ENCODE measurements around the gene CRAMP1. TPM values are rescaled to one million over a fixed set of nuclear protein-coding genes. Genes with fewer than 3 reads are reported as not detected.

Gene CRAMP1
- total RNA-seq, 1 donor from 2014 or later, result 11.7 TPM

- peaks cover 19% of the 10 kb centered on the region for H3K36me3 Mint-ChIP-seq
- no peaks in the 10 kb centered on the region for H3K4me1 Mint-ChIP-seq
- Histone ChIP-seq H3K4me1 (no peaks in the 10 kb centered on the region), H3K9me3 (ENCODE audit: low read depth) (no peaks in the 10 kb centered on the region), H3K27ac (no peak overlapping the region), H3K27me3 (no peaks in the 10 kb centered on the region), H3K36me3 (no peaks in the 10 kb centered on the region), H3K4me2 (no peak overlapping the region), H3F3A (ENCODE audit: low read depth) (no peaks in the 10 kb centered on the region), H3K9ac (no peak overlapping the region), H3K79me2 (ENCODE audit: low read depth) (peaks cover 100% of the 10 kb centered on the region), H2AFZ (replicated peaks) (no peak overlapping the region), H3K4me3 (no peak overlapping the region), H4K20me1 (ENCODE audit: low read depth) (peaks cover 53% of the 10 kb centered on the region)
- no peaks in the 10 kb centered on the region for H3K9me3 Mint-ChIP-seq
- DNase-seq (ENCODE audit: low spot score), result no peak
- H3K27me3 Mint-ChIP-seq (ENCODE audit: insufficient read depth, low read depth), result peaks cover 7% of the 10 kb centered on the region
- TF ChIP-seq CTCF (IDR thresholded peaks at IDR 0.05) (no peak), EZH2phosphoT487 (IDR thresholded peaks at IDR 0.05) (no peak), EZH2 (IDR thresholded peaks at IDR 0.05) (no peak)
- no peak overlapping the region for H3K27ac Mint-ChIP-seq
- H3K4me3 Mint-ChIP-seq, result no peak overlapping the region
Measured at GRCh38 chr16:1621851-1622250, 9.7 kb downstream of the CRAMP1 start.

GRCh38 chr16:1626327-1626726 is 14.2 kb downstream of the CRAMP1 start:
- no peak overlapping the region for H3K4me2 ChIP-seq
- H4K20me1 ChIP-seq (ENCODE audit: low read depth), result peaks cover 75% of the 10 kb centered on the region
- no peak overlapping the region for H3K4me3 Mint-ChIP-seq
- no peaks in the 10 kb centered on the region for H3K4me1 ChIP-seq
- peaks cover 6% of the 10 kb centered on the region for H3K27me3 Mint-ChIP-seq (ENCODE audit: insufficient read depth, low read depth)
- H3K27ac ChIP-seq, result no peak overlapping the region
- no peak for TF ChIP-seq EZH2phosphoT487 (IDR thresholded peaks at IDR 0.05)
- no peak for TF ChIP-seq CTCF (IDR thresholded peaks at IDR 0.05)
- no peak overlapping the region for H3K4me3 ChIP-seq
- no peaks in the 10 kb centered on the region for H3K9me3 Mint-ChIP-seq
- H3K9me3 ChIP-seq (ENCODE audit: low read depth), result no peaks in the 10 kb centered on the region
- peaks cover 17% of the 10 kb centered on the region for H3K36me3 Mint-ChIP-seq
- peaks cover 100% of the 10 kb centered on the region for H3K79me2 ChIP-seq (ENCODE audit: low read depth)
- no peaks in the 10 kb centered on the region for H3K4me1 Mint-ChIP-seq
- H3F3A ChIP-seq (ENCODE audit: low read depth), result no peaks in the 10 kb centered on the region
- no peaks in the 10 kb centered on the region for H3K36me3 ChIP-seq
- peak overlapping the region; percentile 29 for H3K9ac ChIP-seq
- H2AFZ ChIP-seq (replicated peaks), result no peak overlapping the region
- DNase-seq (ENCODE audit: low spot score), result no peak
- H3K27me3 ChIP-seq, result no peaks in the 10 kb centered on the region
- H3K27ac Mint-ChIP-seq, result no peak overlapping the region

- Mint-ChIP-seq H3K36me3 (peaks cover 19% of the 10 kb centered on the region), H3K4me3 (no peak overlapping the region), H3K9me3 (no peaks in the 10 kb centered on the region), H3K27me3 (ENCODE audit: insufficient read depth, low read depth) (peaks cover 6% of the 10 kb centered on the region), H3K27ac (no peak overlapping the region), H3K4me1 (no peaks in the 10 kb centered on the region)
- Histone ChIP-seq H3K27me3 (no peaks in the 10 kb centered on the region), H3K9me3 (ENCODE audit: low read depth) (no peaks in the 10 kb centered on the region), H2AFZ (replicated peaks) (no peak overlapping the region), H3K27ac (no peak overlapping the region), H3K4me3 (no peak overlapping the region), H4K20me1 (ENCODE audit: low read depth) (peaks cover 75% of the 10 kb centered on the region), H3F3A (ENCODE audit: low read depth) (no peaks in the 10 kb centered on the region), H3K9ac (no peak overlapping the region), H3K79me2 (ENCODE audit: low read depth) (peaks cover 100% of the 10 kb centered on the region), H3K4me2 (no peak overlapping the region), H3K36me3 (no peaks in the 10 kb centered on the region), H3K4me1 (no peaks in the 10 kb centered on the region)
- TF ChIP-seq EZH2 (IDR thresholded peaks at IDR 0.05) (no peak), CTCF (IDR thresholded peaks at IDR 0.05) (no peak), EZH2phosphoT487 (IDR thresholded peaks at IDR 0.05) (no peak)
- DNase-seq (ENCODE audit: low spot score), result no peak
Measured at GRCh38 chr16:1626776-1627175, 14.6 kb downstream of the CRAMP1 start.

Data from neural progenitor cell (in vitro differentiated cells).